Kidney tubule cell (primary cell): ENCODE results near the gene KCNMB2.
"Not testable (repeated sequence)": the region's sequence is repeated elsewhere in the genome, so short reads cannot be mapped to it uniquely, and the experiment has no call there.

Experiments
- DNase-seq: peaks from one replicate; pipeline ENCODE4 v3.0.0-alpha.2; 2018; ENCODE audit warnings: low spot score

Gene KCNMB2

DNA sequence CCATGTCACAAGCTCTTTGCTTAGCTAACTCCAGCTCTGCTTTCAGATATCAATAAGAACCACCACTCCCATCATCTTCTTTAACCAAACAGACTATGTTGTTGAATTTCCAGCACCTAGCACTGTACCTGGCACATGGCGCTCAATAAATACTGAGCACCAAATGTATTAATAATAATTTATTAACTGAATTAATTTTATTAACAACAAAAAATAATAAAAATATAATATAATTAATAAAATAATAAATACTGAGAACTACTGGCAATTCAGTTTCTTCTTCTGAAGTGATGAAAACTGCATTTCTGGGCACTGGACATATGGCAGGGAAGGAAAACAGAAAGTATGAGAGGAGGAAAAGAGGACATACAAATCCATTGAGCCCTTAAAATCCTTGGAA lies 271.5 kb downstream of the KCNMB2 start:
- DNase-seq, result no peak

DNA sequence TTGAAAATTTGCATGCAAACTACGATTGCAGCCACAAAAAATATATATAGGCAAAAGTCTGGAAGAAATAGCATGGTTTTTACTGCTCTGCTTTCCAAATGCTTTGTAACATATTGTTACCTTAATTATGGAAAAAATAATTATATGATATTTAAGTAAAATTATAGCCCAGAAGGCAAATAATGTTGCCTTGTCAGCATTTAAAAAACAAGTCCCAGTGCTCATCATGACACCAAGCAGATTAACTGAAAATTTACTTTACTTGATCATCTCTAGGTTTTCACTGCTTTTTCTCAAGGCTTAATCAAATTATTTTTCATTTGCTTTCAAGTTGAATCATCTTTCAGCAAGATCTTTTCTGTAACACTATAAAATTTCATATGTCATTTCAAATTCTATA lies 272.5 kb downstream of the KCNMB2 start:
- no peak for DNase-seq

DNA sequence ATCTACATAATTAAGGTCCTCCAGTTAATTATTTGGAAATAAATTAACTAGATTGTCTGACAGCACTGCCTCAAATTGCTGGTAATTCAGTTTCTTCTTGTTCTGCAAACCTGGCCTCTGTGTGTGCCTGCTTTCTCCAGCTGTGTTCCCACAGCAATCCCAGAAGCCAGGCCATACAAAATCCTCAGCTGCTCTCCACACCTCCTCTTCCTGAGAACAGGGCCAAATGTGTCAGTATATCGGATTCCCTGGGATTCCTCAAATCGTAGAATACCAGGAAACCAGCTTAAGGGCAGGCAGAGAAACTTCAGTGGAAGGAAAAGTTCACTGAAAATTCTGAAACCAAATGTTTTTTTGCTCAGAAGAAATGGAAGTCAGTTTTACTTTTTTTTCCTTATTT lies 273.9 kb downstream of the KCNMB2 start:
- no peak for DNase-seq

DNA sequence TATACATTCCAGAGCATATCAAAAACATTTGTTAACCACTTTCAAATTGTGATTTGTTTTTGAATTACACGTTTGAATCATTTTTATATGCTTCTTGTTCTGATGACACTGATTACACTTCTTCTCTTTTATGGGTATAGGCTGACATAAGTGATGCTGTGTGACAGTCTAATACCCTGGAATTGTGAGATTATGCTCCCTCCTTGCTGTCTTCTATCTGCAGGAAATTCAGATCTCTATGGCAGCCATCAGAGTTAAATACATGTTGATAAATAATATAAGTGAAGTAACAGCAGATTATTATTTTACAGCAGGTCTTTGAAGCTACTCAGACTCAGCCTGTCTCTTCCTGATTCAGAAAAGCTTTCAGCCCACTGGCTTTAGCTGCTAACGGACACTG lies 286.5 kb downstream of the KCNMB2 start:
- DNase-seq, result no peak

DNA sequence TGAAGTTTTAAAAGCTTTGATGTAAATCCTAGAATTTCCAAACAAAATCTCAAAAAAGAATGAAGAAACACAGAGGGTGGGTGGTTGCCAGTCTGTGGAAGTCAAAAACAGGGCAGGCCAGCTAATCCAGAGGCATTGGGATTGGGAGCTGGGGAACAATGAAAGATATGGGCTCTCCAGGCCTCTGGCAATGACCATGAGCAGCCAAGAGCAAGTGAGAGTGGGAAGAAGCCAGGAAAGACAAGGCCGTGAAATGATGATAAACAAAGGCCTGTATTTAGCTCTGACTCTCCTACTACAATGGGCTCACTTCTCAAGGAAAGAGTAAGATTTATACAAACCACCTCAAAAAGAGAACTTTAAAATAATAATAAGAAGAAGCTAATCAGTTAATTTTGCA lies 286.9 kb downstream of the KCNMB2 start:
- DNase-seq, result no peak

DNA sequence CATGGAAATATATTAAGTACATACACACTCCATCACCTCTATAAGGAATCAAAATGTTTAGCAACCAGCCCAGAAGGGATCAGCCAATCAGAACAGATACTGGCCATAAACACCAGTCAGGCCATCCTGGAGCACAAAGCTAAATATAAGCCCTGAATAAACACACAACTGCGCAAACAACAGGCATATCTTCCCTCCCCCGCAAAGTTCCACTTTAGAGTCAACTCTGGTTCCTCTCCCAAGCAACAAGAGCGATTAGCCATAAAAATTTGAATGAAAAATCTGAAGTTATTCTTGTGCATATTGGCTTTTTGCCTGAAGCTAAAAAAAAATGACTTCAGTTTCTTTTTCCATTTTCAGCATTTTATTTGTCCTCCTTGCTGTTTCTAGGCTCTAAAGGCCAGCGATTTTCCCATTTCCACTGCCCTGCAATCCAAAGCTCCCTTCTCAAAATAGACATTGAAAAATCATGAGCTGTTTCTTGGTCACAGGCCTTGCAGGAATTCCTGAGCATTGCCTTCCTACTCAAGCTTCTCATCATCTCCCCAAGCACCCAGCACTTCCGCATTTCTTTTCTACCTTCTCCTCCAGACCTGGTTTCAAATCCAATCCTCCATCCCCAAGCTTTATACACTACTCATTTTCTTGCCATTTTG lies 287.5 kb downstream of the KCNMB2 start:
- no peak for DNase-seq

DNA sequence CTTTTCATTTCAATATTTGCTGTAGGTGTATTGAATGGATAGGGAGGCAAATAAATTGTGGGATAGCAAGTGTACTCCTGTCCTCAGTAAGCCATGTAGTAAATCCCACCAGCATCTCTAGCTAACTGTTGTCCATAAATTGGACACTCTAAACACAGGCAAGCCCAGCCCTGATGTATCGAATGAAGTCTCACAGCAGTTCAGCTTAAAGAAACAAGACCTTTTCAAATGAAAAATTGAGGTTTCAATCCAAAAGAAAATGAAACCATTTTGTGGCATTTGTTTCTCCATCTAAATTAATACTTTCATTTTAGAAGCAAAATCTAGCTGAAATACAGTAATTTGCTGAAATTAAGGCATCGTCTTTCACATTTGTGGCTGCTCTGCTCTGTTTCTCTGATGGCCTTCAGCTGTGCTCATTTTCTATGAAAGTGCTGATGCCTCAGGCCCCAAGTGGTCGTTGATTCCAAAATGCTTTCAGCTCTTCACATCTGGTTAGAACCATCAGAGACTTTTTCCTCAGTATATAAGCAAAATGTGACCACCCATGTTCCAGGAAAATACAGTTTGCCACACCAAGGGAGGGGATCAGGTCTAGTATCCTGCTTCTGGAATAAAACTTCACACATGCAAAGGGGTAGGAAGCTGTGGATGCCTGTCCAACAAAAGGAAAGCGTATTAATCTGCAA lies 290.3 kb downstream of the KCNMB2 start:
- no peak for DNase-seq

DNA sequence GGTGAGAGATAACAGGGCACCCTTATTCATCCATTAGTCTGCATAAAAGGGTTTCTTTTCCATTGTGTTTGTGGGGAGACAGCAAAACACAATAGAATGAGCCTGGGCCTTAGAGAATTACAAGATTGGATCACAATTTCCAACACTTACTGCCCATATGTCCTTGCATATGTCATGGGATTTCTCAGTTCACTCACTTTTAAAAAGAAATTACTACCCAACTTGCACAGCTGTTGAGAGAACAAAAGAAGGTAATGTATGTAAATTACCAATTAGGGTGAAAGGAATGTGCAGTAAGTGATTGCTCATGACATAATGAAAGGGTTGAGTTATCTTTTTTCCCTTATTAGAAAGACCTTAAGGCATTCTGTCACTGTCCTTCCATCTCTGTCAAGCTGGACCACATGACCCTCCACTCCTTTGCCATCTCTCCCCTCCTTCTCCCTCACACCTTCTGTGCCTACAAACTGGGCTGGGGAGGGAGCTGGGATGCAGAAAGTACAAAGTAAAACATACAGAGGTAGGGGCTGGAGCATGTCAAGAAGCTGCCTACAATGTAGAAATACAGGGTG lies 291.1 kb downstream of the KCNMB2 start:
- no peak for DNase-seq

DNA sequence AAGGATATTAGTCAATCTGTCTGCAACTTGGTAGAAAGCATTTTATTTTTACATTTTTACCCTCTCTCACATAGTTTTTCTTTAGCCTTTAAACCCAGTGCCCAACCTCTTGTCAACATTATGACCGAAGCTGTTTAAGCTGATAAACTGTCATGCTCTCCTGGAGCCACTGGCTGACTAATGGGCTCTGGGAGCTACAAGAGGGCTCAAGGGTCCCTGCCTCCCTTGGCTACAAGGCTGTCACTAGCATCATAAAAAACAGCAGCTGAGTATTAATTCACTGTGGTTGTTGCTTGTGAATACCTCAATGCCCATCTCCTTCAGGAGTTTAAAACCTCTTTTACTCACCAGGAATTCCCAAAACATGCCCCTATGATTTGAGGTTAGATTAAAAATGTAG lies 297.5 kb downstream of the KCNMB2 start:
- DNase-seq, result no peak

DNA sequence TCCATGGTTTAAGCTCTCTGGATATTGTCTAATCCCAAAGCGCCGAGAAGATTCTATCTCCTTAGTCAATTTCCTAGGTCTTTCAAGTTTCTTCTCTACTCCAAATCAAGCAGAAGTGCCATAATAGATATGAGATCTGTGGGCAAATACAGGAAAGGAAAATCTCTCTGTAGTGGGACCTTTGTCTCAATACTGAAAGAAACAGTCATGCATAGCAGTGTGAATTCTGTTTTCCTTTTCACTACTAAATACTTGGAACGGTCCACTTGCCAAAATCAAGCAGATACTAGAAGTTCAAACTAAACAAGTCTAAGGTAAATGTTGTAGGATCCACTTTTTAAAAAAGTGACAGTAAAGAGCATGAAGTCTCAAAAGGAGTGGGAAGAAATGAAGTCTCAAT lies 298.8 kb downstream of the KCNMB2 start:
- no peak for DNase-seq

DNA sequence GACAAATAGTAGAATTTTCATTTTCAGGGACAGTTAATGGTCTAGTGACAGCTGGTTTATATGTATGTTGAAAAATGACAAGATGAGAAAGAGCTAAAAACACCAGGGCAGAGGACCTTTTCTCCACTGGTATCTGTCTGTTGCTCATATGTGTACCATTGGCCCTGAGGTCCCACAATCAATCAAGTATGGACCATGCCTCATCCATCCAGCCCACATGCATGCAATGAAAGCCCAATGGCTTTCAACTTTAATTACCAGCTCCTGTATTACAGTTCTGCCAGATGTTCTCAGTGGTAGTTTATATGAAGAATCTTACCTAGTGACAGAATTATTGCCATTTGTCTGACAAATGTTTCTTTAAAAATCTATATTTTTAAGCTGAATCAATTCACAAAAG lies 301.3 kb downstream of the KCNMB2 start:
- DNase-seq, result no peak

DNA sequence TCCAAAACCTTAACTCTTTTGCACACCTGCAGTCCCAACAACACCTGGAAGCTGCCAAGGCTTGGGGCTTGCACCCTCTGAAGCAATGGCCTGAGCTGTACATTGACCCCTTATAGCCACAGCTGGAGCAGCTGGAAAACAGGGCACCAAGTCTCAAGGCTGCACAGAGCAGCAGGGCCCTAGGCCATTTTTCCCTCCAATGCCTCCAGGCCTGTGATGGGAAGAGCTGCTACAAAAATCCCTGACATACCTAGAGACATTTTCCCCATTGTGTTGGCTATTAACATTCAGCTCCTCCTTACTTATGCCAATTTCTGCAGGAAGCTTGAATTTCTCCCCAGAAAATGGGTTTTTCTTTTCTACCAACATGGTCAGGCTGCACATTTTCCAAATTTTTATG lies 304.4 kb downstream of the KCNMB2 start:
- DNase-seq, result no peak

DNA sequence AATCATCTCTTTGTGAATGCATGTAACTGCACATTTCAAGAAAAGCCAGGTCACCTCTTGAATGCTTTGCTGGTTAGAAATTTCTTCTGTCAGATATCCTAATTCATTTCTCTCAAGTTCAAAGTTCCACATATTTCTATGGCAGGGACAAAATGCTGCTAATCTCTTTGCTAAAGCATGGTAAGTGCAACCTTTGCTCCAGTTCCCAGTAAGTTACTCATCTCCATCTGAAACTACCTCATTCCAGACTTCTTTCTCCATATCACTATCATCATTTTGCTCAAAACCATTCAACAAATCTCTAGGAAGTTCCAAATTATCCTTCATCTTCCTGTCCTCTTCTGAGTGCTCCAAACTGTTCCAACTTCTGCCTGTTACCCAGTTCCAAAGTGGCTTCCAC lies 304.8 kb downstream of the KCNMB2 start:
- DNase-seq, result no peak

DNA sequence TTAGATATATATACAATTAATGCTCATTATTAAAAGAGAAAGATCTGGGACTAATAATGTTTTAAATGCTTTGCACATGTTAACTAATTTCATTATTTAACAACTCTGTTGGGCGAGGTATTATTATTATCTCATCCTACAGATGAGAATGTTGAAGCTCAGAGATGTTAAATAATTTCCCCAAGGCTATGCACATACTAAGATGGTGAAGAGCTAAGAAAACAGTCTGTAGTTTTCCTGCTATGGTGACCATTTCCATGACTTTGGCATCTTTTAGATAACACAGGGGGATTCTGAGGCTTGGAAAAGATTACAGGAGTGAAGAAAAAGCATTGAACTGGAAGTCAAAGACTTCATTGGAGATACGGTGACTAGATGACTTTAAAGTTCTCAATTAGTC lies 308.7 kb downstream of the KCNMB2 start:
- no peak for DNase-seq

DNA sequence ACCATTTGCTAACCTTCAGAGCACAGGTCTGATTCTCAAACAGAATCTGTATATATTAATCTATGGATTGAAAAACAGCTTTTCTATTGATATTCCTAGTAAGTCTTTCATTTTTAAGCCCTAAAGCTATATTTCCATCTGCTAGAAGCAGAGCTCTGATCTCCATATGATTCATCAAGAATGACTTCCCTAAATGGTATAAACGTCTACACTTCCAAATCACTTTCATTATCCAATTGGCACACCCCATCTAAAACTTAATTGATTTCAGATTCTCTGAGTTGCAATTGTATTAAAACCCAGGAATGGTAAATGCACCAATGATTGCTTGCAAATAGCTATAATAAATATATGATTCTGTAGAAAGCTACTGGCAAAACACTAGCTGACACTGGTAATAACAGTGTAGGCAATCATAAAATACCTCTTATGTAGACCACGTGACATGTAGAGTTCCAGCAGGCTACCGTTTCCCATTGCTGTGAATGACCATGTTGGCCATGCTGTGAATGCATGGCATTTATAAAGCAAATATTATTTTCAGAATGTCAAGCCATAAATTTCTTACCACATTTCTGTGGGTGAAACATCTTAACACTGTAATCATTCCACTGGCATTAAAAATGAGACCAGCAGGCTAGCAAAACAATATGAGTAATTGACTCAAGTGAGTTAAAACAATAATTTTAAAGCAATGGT lies 309.3 kb downstream of the KCNMB2 start:
- DNase-seq, result peak; percentile 12

DNA sequence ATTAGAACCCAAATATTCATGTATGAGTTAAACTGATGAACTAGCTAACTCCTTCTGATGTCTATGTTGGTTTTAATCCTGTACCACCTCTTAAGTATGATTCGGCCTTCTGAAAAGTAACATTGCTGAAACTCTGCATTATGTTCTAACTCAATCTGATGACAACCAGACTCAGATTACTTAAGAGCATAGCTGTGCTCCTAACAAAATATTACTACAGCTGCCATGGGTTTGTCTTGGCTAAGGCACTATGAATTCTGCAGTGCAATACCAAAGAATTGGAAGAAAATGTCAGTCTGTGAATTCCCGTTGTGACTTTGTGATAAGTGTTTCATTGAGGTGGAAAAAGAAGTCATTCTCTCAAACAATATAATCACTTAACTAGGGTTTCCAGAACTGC lies 311.0 kb downstream of the KCNMB2 start:
- DNase-seq, result no peak

DNA sequence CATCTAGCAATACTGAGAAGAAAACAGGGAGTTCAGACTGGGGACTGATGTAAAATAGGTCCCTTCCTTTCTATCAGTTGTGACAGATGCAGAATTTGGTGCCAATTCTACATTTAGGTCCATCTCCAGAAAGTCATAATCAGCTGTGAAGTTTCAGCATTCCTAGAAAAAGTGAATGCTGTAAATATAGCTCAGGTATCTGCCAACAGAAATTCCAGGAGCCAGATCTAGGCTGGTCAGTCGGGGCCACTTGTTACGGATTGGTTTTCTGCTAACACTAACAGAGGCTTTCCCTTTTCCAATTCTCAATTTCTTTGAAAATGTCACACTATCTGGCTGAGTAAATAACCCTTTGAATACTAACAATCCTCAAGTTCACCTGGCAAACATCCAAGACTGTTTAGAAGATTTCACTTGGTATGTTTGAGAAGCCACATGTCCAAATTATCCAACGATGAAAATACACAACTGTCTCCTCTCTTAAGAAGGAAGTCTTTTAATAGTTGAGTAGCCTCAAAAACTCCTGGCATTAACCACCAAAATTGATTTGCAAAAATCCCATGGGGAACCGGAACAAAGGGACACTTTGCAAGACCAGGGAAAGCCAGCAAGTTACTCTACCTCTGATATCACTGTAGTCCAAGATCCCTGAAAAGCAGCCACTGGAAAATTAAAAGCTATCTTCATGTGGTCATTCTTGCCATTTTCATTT lies 313.1 kb downstream of the KCNMB2 start:
- DNase-seq, result no peak

DNA sequence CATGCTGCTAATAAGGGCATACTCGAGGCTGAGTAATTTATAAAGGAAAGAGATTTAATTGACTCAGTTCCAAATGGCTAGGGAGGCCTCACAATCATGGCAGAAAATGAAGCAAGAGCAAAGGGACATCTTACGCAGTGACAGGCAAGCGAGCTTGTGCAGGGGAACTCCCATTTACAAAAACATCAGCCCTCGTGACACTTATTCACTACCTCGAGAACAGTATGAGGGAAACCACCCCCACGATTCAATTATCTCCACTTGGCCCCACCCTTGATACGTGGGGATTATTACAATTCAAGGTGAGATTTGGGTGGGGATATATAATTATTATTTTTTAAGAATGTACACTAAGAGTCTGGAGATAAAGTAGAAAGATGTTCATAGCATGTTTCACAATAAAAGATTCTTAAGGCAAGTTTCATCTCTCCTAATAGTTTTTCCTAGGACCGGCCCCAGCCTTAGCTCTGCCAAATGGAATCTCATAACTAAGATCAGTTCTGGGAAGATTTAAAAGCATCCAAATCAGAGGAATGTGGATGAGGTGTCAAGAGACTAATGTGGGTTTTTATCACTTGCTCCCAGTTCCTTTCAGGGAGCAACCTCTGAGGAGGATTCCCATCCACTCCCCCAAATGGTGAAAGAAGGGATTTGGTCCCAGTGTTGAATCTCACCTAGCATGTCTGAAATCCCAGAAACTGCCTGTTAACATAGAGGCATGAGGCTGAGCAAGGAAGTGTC lies 314.4 kb downstream of the KCNMB2 start:
- DNase-seq, result no peak

DNA sequence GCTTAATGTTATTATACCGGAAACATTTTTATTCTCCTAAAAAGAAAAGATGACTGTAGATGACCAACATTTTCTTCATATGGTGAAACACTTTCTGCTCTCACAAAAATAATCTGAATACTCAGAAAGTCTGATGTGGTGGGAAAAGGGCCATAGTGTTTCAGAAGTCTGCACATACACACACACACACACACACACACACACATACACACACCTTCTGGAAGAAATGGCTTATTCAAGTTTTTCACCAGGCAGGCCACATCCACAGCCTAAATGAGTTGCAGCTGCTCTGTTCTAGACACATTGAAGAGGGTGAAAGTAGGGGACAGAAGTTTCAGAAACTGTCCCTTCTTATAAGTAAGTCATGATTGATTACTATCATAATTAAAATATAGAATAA lies 315.3 kb downstream of the KCNMB2 start:
- no peak for DNase-seq

DNA sequence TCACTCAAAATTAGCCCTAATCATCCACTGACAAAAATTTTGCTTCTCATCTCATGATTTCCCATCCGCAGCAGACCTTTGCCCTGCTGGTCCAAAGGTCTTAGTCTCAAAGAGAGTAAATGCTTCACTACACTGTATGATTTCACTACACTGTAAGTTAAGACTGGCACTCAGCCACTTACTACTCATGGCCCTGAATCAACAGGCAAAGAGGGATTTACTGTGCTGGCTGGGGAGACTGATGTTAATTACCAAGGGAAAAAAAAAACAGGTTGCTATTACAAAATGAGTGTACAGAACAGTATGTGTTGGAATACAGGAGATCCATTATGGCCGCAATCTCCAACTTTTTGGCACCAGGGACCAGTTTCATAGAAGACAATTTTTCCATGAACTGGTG lies 320.6 kb downstream of the KCNMB2 start:
- DNase-seq, result peak; percentile 15

DNA sequence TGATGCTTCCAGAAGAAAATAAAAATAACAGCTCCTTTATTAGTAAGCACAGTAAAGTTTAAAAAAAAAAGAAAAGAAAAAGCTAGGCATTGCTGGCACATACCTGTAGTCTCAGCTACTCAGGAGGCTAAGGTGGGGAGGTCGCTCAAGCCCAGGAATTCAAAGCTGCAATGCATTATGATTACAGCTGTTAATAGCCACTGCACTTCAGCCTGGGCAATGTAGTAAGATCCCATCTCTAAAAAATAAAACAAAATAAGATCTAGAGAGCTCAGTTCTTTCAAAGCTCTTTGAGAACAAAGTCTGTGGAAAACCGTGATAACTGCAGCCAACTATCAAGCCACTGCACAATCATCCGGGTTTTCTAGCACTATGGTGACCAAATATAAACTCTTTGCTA lies 323.1 kb downstream of the KCNMB2 start:
- DNase-seq, result no peak

DNA sequence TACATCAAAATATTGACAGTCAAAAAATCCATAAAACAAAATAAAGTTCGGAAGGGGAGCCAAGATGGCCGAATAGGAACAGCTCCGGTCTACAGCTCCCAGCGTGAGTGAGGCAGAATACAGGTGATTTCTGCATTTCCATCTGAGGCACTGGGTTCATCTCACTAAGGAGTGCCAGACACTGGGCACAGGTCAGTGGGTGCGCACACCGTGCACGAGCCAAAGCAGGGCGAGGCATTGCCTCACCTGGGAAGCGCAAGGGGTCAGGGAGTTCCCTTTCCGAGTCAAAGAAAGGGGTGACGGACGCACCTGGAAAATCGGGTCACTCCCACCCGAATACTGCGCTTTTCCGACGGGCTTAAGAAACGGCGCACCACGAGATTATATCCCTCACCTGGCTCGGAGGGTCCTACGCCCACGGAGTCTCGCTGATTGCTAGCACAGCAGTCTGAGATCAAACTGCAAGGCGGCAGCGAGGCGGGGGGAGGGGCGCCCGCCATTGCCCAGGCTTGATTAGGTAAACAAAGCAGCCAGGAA lies 323.7 kb downstream of the KCNMB2 start:
- DNase-seq, result not testable (repeated sequence)
